ENCODE data around the gene PPP1R1C.

The PPP1R1C gene

DNA sequence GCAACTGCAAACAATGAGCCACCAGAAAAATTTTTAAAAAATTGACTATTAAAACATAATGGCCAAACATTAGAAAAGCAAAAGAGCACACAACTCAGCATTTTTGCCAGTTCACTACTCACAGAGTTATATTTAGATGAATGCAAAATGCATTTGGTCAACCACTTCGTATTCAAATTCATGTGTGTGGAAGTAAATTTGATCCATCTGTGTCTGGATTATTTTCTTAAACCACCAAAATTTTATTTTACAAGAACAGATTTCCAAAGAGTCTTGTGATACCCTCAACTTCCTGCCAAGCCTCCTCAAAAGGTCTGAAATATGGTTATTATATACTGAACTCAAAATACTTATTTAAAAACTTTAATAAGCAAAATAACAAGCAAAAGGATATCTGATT is 57.4 kb downstream of the PPP1R1C start:
- TF ChIP-seq FOXP2 (optimal IDR thresholded peaks at IDR 0.05; ENCODE audit: borderline replicate concordance, extremely low read depth, extremely low read length, insufficient read depth): no peak
- TF ChIP-seq POLR2AphosphoS5 (IDR thresholded peaks at IDR 0.05; ENCODE audit: low read depth, low read length): no peak
- TF ChIP-seq TAF1 (IDR thresholded peaks at IDR 0.05; ENCODE audit: borderline replicate concordance, insufficient read depth, low read length): no peak

DNA sequence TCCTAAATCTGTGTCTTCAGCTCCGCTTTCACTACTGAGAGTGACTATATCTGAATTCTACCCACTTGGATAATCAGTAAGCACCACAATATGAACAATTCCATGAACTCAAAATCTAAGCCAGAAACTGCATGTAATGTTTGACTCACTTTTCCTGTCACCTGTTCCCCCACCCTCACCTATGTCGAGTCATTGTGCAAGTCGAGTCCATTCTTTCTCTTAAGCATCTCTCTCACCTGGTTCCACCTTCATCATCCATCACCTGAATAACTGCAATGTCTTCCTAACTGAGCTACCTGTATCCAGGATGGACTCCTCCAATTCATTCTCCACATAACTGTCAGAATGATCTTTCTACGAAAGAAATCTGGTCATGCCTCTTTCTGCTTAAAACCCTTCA is 58.2 kb downstream of the PPP1R1C start:
- no peak for TF ChIP-seq POLR2AphosphoS5 (IDR thresholded peaks at IDR 0.05; ENCODE audit: low read depth, low read length)
- TF ChIP-seq FOXP2 (optimal IDR thresholded peaks at IDR 0.05; ENCODE audit: borderline replicate concordance, extremely low read depth, extremely low read length, insufficient read depth): no peak
- TF ChIP-seq TAF1 (IDR thresholded peaks at IDR 0.05; ENCODE audit: borderline replicate concordance, insufficient read depth, low read length): no peak
- no peak for TF ChIP-seq REST (IDR thresholded peaks at IDR 0.05; ENCODE audit: insufficient read depth in 1 of 2, low read depth in 2 of 2, low read length in 2 of 2)
- no peak for TF ChIP-seq SIN3A (IDR thresholded peaks at IDR 0.05; ENCODE audit: borderline replicate concordance, insufficient read depth, low read length)

GRCh38 chr2:182047544-182047943 is 61.9 kb downstream of the PPP1R1C start:
- TF ChIP-seq REST (IDR thresholded peaks at IDR 0.05; ENCODE audit: insufficient read depth in 1 of 2, low read depth in 2 of 2, low read length in 2 of 2) (no peak), POLR2AphosphoS5 (IDR thresholded peaks at IDR 0.05; ENCODE audit: low read depth, low read length) (no peak), TAF1 (IDR thresholded peaks at IDR 0.05; ENCODE audit: borderline replicate concordance, insufficient read depth, low read length) (no peak), SIN3A (IDR thresholded peaks at IDR 0.05; ENCODE audit: borderline replicate concordance, insufficient read depth, low read length) (no peak), FOXP2 (optimal IDR thresholded peaks at IDR 0.05; ENCODE audit: borderline replicate concordance, extremely low read depth, extremely low read length, insufficient read depth) (no peak)

GRCh38 chr2:182048088-182048487 is 62.4 kb downstream of the PPP1R1C start:
- TF ChIP-seq SIN3A (IDR thresholded peaks at IDR 0.05; ENCODE audit: borderline replicate concordance, insufficient read depth, low read length) (no peak), REST (IDR thresholded peaks at IDR 0.05; ENCODE audit: insufficient read depth in 1 of 2, low read depth in 2 of 2, low read length in 2 of 2) (no peak), POLR2AphosphoS5 (IDR thresholded peaks at IDR 0.05; ENCODE audit: low read depth, low read length) (no peak), TAF1 (IDR thresholded peaks at IDR 0.05; ENCODE audit: borderline replicate concordance, insufficient read depth, low read length) (no peak), FOXP2 (optimal IDR thresholded peaks at IDR 0.05; ENCODE audit: borderline replicate concordance, extremely low read depth, extremely low read length, insufficient read depth) (no peak)

DNA sequence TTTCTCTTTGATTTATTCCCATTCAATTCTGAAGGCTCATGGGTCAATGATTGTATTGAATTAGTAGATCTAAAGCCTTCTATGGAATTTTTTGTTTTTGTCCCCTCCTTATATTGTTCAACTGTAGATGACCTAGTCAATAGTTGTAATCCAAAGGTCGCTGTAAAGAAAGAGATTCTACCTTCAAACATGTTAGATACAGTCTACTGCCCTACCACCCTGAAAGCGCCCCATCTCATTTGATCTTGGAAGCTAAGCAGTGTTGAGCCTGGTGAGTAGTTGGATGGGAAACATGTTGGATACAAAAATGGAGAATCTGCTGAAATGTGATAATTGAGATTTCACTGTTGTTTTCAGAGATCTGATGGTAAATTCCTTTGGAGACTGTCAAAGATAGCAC is 63.0 kb downstream of the PPP1R1C start:
- TF ChIP-seq POLR2AphosphoS5 (IDR thresholded peaks at IDR 0.05; ENCODE audit: low read depth, low read length) (no peak), FOXP2 (optimal IDR thresholded peaks at IDR 0.05; ENCODE audit: borderline replicate concordance, extremely low read depth, extremely low read length, insufficient read depth) (no peak), REST (IDR thresholded peaks at IDR 0.05; ENCODE audit: insufficient read depth in 1 of 2, low read depth in 2 of 2, low read length in 2 of 2) (no peak), TAF1 (IDR thresholded peaks at IDR 0.05; ENCODE audit: borderline replicate concordance, insufficient read depth, low read length) (no peak), SIN3A (IDR thresholded peaks at IDR 0.05; ENCODE audit: borderline replicate concordance, insufficient read depth, low read length) (no peak)

Data from PFSK-1 (cell line).